ENCODE data around the gene CDK17. TPM values are rescaled to one million over a fixed set of nuclear protein-coding genes. Genes with fewer than 3 reads are reported as not detected.
"Not testable (repeated sequence)": the region's sequence is repeated elsewhere in the genome, so short reads cannot be mapped to it uniquely, and the experiment has no call there.

The CDK17 gene
- total RNA-seq, 2 experiments from 2014 or later = 51.7 to 60.6 TPM

- POLR2A ChIA-PET = interaction anchor here (1.0 to 4.2 kb wide), 4 partner anchors 20 to 362 kb away, joined by 3 to 29 read pairs (median 4); no protein-coding TSS in a partner anchor
- H3K4me1 Mint-ChIP-seq = peaks cover 32% of the 10 kb centered on the region
- DNase-seq = no peak
- H3K9me3 Mint-ChIP-seq = no peaks in the 10 kb centered on the region
- H3K36me3 Mint-ChIP-seq = peaks cover 8% of the 10 kb centered on the region
- ATAC-seq (ENCODE audit: low read depth) = no peak
- peak overlapping the region; percentile 97 for H3K4me3 Mint-ChIP-seq
- H3K27ac Mint-ChIP-seq = peak overlapping the region; percentile 94
- H3K27me3 Mint-ChIP-seq = no peaks in the 10 kb centered on the region
Observed at GRCh38 chr12:96397756-96398423, 2.3 kb downstream of the CDK17 start.

GRCh38 chr12:96396914-96397313, 3.3 kb downstream of the CDK17 start:
- no peaks in the 10 kb centered on the region for H3K9me3 Mint-ChIP-seq
- H3K36me3 Mint-ChIP-seq = peaks cover 10% of the 10 kb centered on the region
- ATAC-seq (ENCODE audit: low read depth) (no peak), DNase-seq (no peak)
- POLR2A ChIA-PET = no interaction called here
- no peaks in the 10 kb centered on the region for H3K27me3 Mint-ChIP-seq
- H3K4me1 Mint-ChIP-seq = peaks cover 34% of the 10 kb centered on the region
- H3K4me3 Mint-ChIP-seq = peak overlapping the region; percentile 97
- no peak overlapping the region for H3K27ac Mint-ChIP-seq

DNA sequence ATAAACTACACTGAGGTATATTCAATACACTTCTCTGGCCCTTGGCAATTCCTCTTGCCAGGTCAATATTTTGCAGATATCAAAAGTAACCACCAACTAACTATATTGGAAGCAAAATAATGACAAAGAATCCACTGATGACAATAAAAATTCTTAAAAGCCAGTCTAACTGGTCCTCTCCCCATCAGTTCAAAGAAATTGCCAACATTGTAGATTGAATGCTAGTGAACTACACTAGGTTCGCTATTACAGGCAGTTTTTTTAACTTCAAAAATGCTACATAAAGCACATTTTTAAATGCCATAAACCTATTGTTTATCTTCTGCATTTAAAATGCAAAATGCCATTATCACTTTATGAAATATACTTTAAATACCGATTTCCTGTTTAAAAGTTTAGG, 4.0 kb downstream of the CDK17 start:
- no peak for ATAC-seq (ENCODE audit: low read depth)
- peaks cover 13% of the 10 kb centered on the region for H3K36me3 Mint-ChIP-seq
- no peak overlapping the region for H3K27ac Mint-ChIP-seq
- no peak for DNase-seq
- no peaks in the 10 kb centered on the region for H3K27me3 Mint-ChIP-seq
- H3K4me1 Mint-ChIP-seq = peaks cover 32% of the 10 kb centered on the region
- POLR2A ChIA-PET = no interaction called here
- no peaks in the 10 kb centered on the region for H3K9me3 Mint-ChIP-seq
- no peak overlapping the region for H3K4me3 Mint-ChIP-seq

GRCh38 chr12:96395236-96395635, 5.0 kb downstream of the CDK17 start:
- no peak overlapping the region for H3K27ac Mint-ChIP-seq
- no peaks in the 10 kb centered on the region for H3K27me3 Mint-ChIP-seq
- POLR2A ChIA-PET = no interaction called here
- DNase-seq = no peak
- peaks cover 32% of the 10 kb centered on the region for H3K4me1 Mint-ChIP-seq
- H3K4me3 Mint-ChIP-seq = no peak overlapping the region
- ATAC-seq (ENCODE audit: low read depth) = no peak
- peaks cover 16% of the 10 kb centered on the region for H3K36me3 Mint-ChIP-seq
- H3K9me3 Mint-ChIP-seq = no peaks in the 10 kb centered on the region

DNA sequence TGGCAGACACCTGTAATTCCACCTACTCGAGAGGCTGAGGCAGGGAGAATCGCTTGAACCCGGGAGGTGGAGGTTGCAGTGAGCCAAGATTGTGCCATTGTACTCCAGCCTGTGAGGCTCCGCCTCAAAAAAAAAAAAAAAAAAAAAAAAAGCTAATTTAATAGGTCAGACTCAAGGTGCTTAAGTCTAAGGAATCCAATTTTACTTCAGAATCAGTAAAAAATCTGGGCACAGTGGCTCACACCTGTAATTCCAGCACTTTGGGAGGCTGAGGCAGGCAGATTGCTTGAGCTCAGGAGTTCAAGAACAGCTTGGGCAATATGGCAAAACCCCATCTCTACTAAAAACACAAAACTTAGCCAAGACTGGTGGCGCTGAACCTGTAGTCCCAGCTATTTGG, 7.0 kb downstream of the CDK17 start:
- H3K27ac Mint-ChIP-seq; H3K27me3 Mint-ChIP-seq; POLR2A ChIA-PET; H3K9me3 Mint-ChIP-seq; DNase-seq; H3K4me3 Mint-ChIP-seq; ATAC-seq (ENCODE audit: low read depth): not testable (repeated sequence)
- peaks cover 36% of the 10 kb centered on the region for H3K4me1 Mint-ChIP-seq
- peaks cover 24% of the 10 kb centered on the region for H3K36me3 Mint-ChIP-seq

DNA sequence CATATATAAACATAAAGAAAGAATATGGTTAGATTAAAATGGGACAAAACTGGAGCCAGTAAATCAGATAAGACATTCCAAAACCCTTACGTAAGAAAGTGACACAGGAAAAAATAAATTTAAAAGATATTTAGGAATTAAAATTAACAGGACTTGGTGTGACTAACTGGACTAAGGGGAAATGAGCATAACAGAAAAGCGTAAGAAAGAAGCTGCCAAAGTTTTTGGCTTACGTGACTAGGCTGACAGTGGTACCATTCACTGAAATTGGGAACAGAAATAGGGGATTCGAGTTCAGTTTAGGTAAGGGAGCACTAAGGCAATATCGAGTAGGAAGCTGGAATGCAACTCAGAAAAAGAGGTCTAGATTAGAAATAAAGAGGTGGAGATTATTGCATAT, 7.8 kb downstream of the CDK17 start:
- no peak overlapping the region for H3K4me3 Mint-ChIP-seq
- POLR2A ChIA-PET = no interaction called here
- peaks cover 28% of the 10 kb centered on the region for H3K36me3 Mint-ChIP-seq
- no peak for ATAC-seq (ENCODE audit: low read depth)
- no peak for DNase-seq
- no peaks in the 10 kb centered on the region for H3K27me3 Mint-ChIP-seq
- peaks cover 35% of the 10 kb centered on the region for H3K4me1 Mint-ChIP-seq
- H3K27ac Mint-ChIP-seq = no peak overlapping the region
- H3K9me3 Mint-ChIP-seq = no peaks in the 10 kb centered on the region

DNA sequence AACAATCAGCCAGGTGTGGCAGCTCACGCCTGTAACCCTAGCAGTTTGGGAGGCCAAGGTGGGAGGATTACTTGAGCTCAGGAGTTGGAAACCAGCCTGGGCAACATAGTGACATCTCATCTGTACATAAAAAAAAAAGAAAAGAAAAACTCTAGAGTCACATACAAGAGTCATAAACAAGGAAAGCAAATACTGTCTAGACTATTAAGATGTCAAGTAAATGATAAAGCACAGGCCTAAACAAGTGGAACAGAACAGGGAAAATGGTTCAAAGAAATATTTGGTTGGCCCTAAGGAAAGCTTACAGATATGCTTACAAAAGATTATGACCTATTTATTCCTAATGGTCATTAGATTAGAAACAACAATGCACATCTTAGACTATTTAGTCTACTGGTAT, 12.3 kb downstream of the CDK17 start:
- ATAC-seq (ENCODE audit: low read depth) (no peak), DNase-seq (no peak)
- H3K36me3 Mint-ChIP-seq = peaks cover 37% of the 10 kb centered on the region
- peaks cover 31% of the 10 kb centered on the region for H3K4me1 Mint-ChIP-seq
- peaks cover 3% of the 10 kb centered on the region for H3K9me3 Mint-ChIP-seq
- POLR2A ChIA-PET = interaction anchor here (2.1 to 2.6 kb wide), 2 partner anchors 10 to 12 kb away, joined by 9 to 10 read pairs; partner anchors contain the start of gene CDK17
- H3K27ac Mint-ChIP-seq = no peak overlapping the region
- no peaks in the 10 kb centered on the region for H3K27me3 Mint-ChIP-seq
- no peak overlapping the region for H3K4me3 Mint-ChIP-seq

- no peak for DNase-seq
- Mint-ChIP-seq H3K4me3 (no peak overlapping the region), H3K27me3 (no peaks in the 10 kb centered on the region), H3K36me3 (peaks cover 44% of the 10 kb centered on the region), H3K4me1 (peaks cover 36% of the 10 kb centered on the region), H3K27ac (peak overlapping the region; percentile 17), H3K9me3 (peaks cover 9% of the 10 kb centered on the region)
- ATAC-seq (ENCODE audit: low read depth) = no peak
- POLR2A ChIA-PET = no interaction called here
Observed at GRCh38 chr12:96386794-96387193, 13.4 kb downstream of the CDK17 start.

- Mint-ChIP-seq H3K27me3 (no peaks in the 10 kb centered on the region), H3K4me3 (no peak overlapping the region), H3K27ac (no peak overlapping the region), H3K9me3 (peaks cover 9% of the 10 kb centered on the region), H3K4me1 (peaks cover 40% of the 10 kb centered on the region), H3K36me3 (peaks cover 41% of the 10 kb centered on the region)
- ATAC-seq (ENCODE audit: low read depth) (no peak), DNase-seq (no peak)
- POLR2A ChIA-PET = no interaction called here
Observed at GRCh38 chr12:96383991-96384390, 16.2 kb downstream of the CDK17 start.

DNA sequence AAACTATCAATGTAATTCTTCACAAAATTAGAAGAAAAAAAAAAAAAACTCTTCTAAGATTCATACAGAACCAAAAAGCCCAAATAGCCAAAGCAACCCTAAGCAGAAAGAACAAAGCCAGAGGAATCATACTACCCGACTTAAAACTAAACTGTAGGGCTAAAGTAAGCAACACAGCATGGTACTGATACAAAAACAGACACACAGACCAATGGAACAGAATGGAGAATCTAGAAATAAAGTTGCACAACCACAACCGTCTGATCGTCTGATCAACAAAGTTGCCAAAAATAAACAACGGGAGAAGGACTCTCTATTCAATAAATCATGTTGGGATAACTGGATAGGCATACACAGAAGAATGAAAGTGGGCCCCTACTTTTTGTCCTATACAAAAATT, 16.9 kb downstream of the CDK17 start:
- Mint-ChIP-seq H3K9me3 (peaks cover 9% of the 10 kb centered on the region), H3K4me1 (peaks cover 40% of the 10 kb centered on the region), H3K4me3 (no peak overlapping the region), H3K36me3 (peaks cover 39% of the 10 kb centered on the region), H3K27me3 (no peaks in the 10 kb centered on the region), H3K27ac (no peak overlapping the region)
- POLR2A ChIA-PET = no interaction called here
- no peak for DNase-seq
- no peak for ATAC-seq (ENCODE audit: low read depth)

GRCh38 chr12:96379743-96380142, 20.5 kb downstream of the CDK17 start:
- H3K27ac Mint-ChIP-seq; H3K9me3 Mint-ChIP-seq; H3K4me3 Mint-ChIP-seq; H3K27me3 Mint-ChIP-seq; ATAC-seq (ENCODE audit: low read depth); DNase-seq: not testable (repeated sequence)
- H3K36me3 Mint-ChIP-seq = peaks cover 39% of the 10 kb centered on the region
- POLR2A ChIA-PET = interaction anchor here (0.7 to 2.7 kb wide), 2 partner anchors 20 to 43 kb away, joined by 3 to 28 read pairs; partner anchors contain the start of gene CDK17
- H3K4me1 Mint-ChIP-seq = peaks cover 55% of the 10 kb centered on the region

DNA sequence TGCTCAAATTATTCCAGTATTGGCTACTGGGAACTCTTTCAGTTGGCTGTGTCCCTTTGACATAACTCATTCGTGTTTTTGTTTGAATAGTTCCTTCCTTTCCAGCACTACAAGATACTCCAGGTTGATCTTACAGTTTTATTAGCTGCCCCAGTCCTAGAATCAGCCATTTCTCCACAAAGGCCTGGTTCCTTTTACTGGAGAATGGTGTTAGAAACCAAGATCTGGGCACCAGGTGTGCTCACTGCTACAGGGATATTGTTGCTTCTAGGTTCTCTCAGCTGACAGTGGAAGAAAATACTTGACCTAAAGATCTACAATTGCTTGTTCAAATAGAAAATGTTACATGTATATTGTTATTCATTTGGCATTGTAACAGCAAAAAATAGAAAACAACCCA, 21.9 kb downstream of the CDK17 start:
- no peak for DNase-seq
- peaks cover 6% of the 10 kb centered on the region for H3K9me3 Mint-ChIP-seq
- ATAC-seq (ENCODE audit: low read depth) = peak; percentile 2
- H3K4me3 Mint-ChIP-seq = peak overlapping the region; percentile 92
- peaks cover 50% of the 10 kb centered on the region for H3K4me1 Mint-ChIP-seq
- H3K36me3 Mint-ChIP-seq = peaks cover 31% of the 10 kb centered on the region
- no peaks in the 10 kb centered on the region for H3K27me3 Mint-ChIP-seq
- POLR2A ChIA-PET = interaction anchor here (0.9 to 2.7 kb wide), 6 partner anchors 10 to 121 kb away, joined by 3 to 28 read pairs (median 3); partner anchors contain the start of gene CDK17
- H3K27ac Mint-ChIP-seq = peak overlapping the region; percentile 98

- Mint-ChIP-seq H3K4me1 (peaks cover 49% of the 10 kb centered on the region), H3K27me3 (no peaks in the 10 kb centered on the region), H3K27ac (peak overlapping the region; percentile 98), H3K36me3 (peaks cover 27% of the 10 kb centered on the region), H3K9me3 (no peaks in the 10 kb centered on the region), H3K4me3 (peak overlapping the region; percentile 92)
- POLR2A ChIA-PET = no interaction called here
- no peak for DNase-seq
- ATAC-seq (ENCODE audit: low read depth) = no peak
Observed at GRCh38 chr12:96376865-96377264, 23.4 kb downstream of the CDK17 start.

DNA sequence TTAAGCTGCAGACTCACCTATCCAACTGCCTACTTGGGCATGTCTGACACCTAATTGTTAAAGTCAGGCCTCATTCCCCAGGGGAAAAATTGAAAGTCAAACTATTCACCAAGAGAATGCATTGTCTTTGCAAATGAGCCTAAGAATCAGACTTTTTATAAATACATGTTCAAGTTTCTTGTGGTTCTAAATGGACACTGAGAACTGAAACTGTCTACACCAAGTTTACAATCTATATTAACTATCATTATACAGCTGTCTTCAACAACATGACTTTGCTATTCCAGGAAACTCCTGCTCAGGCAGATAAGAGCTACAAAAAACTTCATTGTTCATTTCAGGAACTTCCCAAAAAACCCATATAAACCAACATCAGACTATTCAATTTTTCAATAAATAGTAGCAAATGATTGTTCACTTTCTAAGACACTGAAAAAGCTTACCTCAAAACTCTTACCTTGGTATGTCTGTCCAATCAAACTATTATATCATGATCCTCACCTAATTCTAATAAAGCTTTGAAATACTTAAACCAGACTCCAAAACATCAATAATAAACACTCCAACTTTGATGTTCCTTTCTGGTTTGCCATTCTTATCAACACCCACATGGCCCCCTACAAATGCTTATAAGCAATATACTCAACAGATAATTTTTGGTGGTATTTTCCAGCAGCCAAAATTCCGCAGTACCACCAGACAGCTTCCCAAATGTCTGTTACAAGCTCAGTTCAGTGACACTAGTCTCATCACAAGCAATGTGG, 24.2 kb downstream of the CDK17 start:
- DNase-seq (no peak), ATAC-seq (ENCODE audit: low read depth) (no peak)
- peak overlapping the region; percentile 69 for H3K27ac Mint-ChIP-seq
- peaks cover 50% of the 10 kb centered on the region for H3K4me1 Mint-ChIP-seq
- POLR2A ChIA-PET = interaction anchor here (1.0 kb wide), 1 partner anchor 24 kb away, joined by 5 read pairs; the partner anchor contains the start of gene CDK17
- H3K36me3 Mint-ChIP-seq = peaks cover 27% of the 10 kb centered on the region
- peak overlapping the region; percentile 32 for H3K4me3 Mint-ChIP-seq
- no peaks in the 10 kb centered on the region for H3K9me3 Mint-ChIP-seq
- no peaks in the 10 kb centered on the region for H3K27me3 Mint-ChIP-seq
